ENCODE results near the gene ZFP92.

ZFP92 gene

DNA sequence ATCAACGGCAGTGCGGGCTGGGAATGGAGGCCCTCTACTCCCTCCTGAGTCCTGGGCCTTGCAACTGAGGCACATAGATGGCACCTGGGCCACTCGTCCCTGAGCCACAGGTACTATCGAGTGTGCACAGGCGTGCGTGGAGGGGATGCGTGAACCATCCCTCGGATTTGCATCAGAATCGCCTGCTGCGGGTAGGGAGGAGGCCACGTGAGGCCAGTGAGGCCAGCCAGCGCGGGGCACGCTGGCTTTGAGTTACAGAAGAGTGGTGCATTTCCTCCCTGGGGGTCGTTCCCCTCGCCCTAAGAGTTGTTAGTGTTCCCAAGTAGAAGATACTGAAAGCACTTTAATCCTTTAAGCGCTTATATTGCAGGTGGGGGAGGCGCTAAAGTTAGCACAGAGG lies 10.6 kb downstream of the ZFP92 start:
- H3K36me3 ChIP-seq (ENCODE audit: control insufficient read depth, insufficient read depth, low read length), result no peaks in the 10 kb centered on the region
- H3K9ac ChIP-seq, result no peak overlapping the region
- peaks cover 9% of the 10 kb centered on the region for H3K4me1 ChIP-seq
- H3K27ac ChIP-seq, result no peak overlapping the region
- H3K9me3 ChIP-seq (ENCODE audit: control insufficient read depth, low read length), result no peaks in the 10 kb centered on the region
- no peak overlapping the region for H3K4me2 ChIP-seq (ENCODE audit: low read length)
- TF ChIP-seq, protein P1, sequence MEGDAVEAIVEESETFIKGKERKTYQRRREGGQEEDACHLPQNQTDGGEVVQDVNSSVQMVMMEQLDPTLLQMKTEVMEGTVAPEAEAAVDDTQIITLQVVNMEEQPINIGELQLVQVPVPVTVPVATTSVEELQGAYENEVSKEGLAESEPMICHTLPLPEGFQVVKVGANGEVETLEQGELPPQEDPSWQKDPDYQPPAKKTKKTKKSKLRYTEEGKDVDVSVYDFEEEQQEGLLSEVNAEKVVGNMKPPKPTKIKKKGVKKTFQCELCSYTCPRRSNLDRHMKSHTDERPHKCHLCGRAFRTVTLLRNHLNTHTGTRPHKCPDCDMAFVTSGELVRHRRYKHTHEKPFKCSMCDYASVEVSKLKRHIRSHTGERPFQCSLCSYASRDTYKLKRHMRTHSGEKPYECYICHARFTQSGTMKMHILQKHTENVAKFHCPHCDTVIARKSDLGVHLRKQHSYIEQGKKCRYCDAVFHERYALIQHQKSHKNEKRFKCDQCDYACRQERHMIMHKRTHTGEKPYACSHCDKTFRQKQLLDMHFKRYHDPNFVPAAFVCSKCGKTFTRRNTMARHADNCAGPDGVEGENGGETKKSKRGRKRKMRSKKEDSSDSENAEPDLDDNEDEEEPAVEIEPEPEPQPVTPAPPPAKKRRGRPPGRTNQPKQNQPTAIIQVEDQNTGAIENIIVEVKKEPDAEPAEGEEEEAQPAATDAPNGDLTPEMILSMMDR (IDR thresholded peaks at IDR 0.05), result no peak
- H3K27me3 ChIP-seq (ENCODE audit: control insufficient read depth, insufficient read depth, low read length), result no peaks in the 10 kb centered on the region
- H3K79me2 ChIP-seq, result no peaks in the 10 kb centered on the region
- H2AFZ ChIP-seq, result no peak overlapping the region
- no peak overlapping the region for H3K4me3 ChIP-seq (ENCODE audit: low read depth, low read length)

DNA sequence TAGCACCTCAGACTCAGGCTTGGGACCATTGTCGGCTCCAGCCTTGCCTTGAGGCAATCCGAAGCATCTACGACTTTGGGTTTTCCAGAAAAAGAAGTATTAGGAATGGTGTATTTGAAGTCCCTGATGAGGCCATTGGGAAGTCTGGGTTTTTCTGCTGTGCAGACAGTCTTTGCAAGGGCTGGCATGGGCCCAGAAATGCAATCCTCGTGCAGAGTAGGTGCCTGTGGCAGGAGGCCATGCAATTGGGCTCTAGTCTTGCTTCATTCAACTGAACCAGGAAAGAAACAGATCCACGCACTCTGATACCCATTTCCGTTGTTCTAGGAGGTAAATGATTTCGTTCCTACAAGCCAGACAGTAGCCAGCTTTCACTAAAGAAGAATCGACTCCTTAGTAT lies 12.4 kb downstream of the ZFP92 start:
- H3K4me3 ChIP-seq (ENCODE audit: low read depth, low read length), result no peak overlapping the region
- H3K27me3 ChIP-seq (ENCODE audit: control insufficient read depth, insufficient read depth, low read length), result no peaks in the 10 kb centered on the region
- H2AFZ ChIP-seq, result no peak overlapping the region
- peaks cover 4% of the 10 kb centered on the region for H3K4me1 ChIP-seq
- H3K27ac ChIP-seq, result no peak overlapping the region
- no peaks in the 10 kb centered on the region for H3K79me2 ChIP-seq
- H3K36me3 ChIP-seq (ENCODE audit: control insufficient read depth, insufficient read depth, low read length), result no peaks in the 10 kb centered on the region
- H3K9me3 ChIP-seq (ENCODE audit: control insufficient read depth, low read length), result no peaks in the 10 kb centered on the region
- no peak overlapping the region for H3K9ac ChIP-seq
- peak overlapping the region; percentile 12 for H3K4me2 ChIP-seq (ENCODE audit: low read length)
- TF ChIP-seq, protein P1 (IDR thresholded peaks at IDR 0.05), result no peak

DNA sequence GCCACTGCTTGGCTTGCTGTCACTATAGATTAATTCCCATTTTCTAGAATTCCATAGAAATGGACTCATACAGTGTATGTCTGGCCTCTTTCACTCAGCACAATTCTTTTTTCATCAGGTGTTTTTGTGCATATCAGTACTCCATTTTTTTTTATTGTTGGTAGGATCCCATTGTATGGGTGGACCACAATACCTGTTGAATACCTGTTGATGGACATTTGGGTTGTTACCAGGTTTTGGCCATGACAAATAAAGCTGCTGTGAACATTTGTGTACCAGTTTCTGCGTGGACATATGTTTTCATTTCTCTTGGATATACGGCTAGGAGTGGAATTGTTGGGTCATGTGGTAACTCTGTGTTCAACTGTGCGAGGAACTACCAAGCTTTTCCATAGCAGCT lies 14.9 kb downstream of the ZFP92 start:
- no peaks in the 10 kb centered on the region for H3K79me2 ChIP-seq
- no peak overlapping the region for H3K9ac ChIP-seq
- H3K27me3 ChIP-seq (ENCODE audit: control insufficient read depth, insufficient read depth, low read length), result no peaks in the 10 kb centered on the region
- H2AFZ ChIP-seq, result no peak overlapping the region
- TF ChIP-seq, protein P1 (IDR thresholded peaks at IDR 0.05), result no peak
- H3K4me1 ChIP-seq, result peaks cover 4% of the 10 kb centered on the region
- no peak overlapping the region for H3K4me3 ChIP-seq (ENCODE audit: low read depth, low read length)
- H3K36me3 ChIP-seq (ENCODE audit: control insufficient read depth, insufficient read depth, low read length), result no peaks in the 10 kb centered on the region
- no peak overlapping the region for H3K4me2 ChIP-seq (ENCODE audit: low read length)
- H3K27ac ChIP-seq, result no peak overlapping the region
- H3K9me3 ChIP-seq (ENCODE audit: control insufficient read depth, low read length), result no peaks in the 10 kb centered on the region

GRCh38 chrX:153430796-153431195 lies 19.5 kb downstream of the ZFP92 start:
- Histone ChIP-seq H3K9me3 (ENCODE audit: control insufficient read depth, low read length) (no peaks in the 10 kb centered on the region), H3K27me3 (ENCODE audit: control insufficient read depth, insufficient read depth, low read length) (no peaks in the 10 kb centered on the region), H3K36me3 (ENCODE audit: control insufficient read depth, insufficient read depth, low read length) (no peaks in the 10 kb centered on the region), H3K9ac (no peak overlapping the region), H2AFZ (no peak overlapping the region), H3K4me1 (no peaks in the 10 kb centered on the region), H3K4me3 (ENCODE audit: low read depth, low read length) (no peak overlapping the region), H3K4me2 (ENCODE audit: low read length) (no peak overlapping the region), H3K27ac (no peak overlapping the region), H3K79me2 (no peaks in the 10 kb centered on the region)
- TF ChIP-seq, protein P1 (IDR thresholded peaks at IDR 0.05), result no peak

- H3K4me3 ChIP-seq (ENCODE audit: low read depth, low read length), result no peak overlapping the region
- no peak overlapping the region for H2AFZ ChIP-seq
- no peaks in the 10 kb centered on the region for H3K36me3 ChIP-seq (ENCODE audit: control insufficient read depth, insufficient read depth, low read length)
- H3K27me3 ChIP-seq (ENCODE audit: control insufficient read depth, insufficient read depth, low read length), result no peaks in the 10 kb centered on the region
- TF ChIP-seq, protein P1 (IDR thresholded peaks at IDR 0.05), result no peak
- H3K9me3 ChIP-seq (ENCODE audit: control insufficient read depth, low read length), result no peaks in the 10 kb centered on the region
- H3K27ac ChIP-seq, result no peak overlapping the region
- peaks cover 3% of the 10 kb centered on the region for H3K4me1 ChIP-seq
- H3K9ac ChIP-seq, result no peak overlapping the region
- H3K79me2 ChIP-seq, result no peaks in the 10 kb centered on the region
- no peak overlapping the region for H3K4me2 ChIP-seq (ENCODE audit: low read length)
Measured at GRCh38 chrX:153433161-153433680, 21.9 kb downstream of the ZFP92 start.
